NCI-H1436 treated with DMSO at 0.1 percent for 48 hours (cell line): Measurements from ENCODE around the gene RAD9A.

Experiments used
- DNase-seq: peaks from one replicate; lab custom pipeline; 2025; lab: John Stamatoyannopoulos, UW

RAD9A gene

DNA sequence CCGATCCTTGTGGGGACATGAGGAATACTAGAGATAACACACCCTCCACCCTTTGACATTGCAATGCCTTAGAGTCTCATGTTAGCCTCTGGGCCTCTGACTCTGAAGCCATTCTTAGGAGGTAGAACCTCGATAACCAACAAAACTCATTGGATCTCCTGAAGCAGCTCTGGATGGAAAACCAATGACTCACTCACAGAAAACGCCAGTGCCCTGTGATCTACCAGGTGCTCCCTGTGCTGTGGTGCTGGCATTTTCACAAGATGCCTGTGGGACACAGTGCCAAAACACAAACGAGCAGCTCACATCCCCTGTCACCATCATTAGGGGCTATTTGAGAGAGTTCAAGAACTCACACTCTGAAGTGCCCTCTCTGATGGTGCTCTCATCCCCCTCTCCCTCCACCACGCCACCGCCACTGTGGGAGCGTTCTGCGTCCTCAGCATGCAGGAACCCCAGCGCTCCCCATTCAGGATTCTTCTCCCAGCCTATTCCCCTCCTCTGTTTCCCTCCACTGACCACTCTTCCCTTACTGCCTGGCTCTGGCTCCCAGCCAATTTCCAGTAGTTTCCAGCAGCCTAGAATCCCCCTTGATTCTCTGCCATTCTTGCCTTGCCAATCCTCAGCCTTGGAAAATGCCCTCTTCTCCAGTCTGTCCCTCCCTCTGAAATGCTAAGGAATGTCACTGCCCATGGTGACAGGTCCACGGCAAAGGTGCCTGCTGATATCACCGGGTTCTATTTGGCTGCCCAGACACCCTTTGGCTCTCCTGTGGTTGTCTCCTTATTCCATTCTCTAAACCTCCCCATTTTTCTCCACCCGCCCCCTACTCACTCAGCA is 33.7 kb upstream of the RAD9A start:
- DNase-seq = no peak

DNA sequence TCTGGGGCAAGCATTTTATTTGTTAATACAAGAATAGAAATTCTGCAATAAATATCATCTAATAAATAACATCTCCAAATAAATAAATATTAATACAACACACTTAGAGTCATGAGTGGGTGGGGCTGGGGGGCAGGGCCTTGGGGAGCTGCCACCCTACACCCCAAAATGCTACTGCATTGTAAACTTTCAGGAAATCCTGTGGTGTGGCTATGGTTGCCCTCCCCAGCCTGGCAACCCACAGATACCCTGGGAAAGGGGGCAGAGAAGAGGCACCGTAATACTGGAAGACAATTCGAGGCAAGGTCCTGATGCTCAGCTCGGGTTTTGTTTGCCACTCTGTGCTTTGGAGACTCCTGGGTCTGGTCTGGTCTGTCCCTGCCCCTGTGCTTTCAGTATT is 27.6 kb upstream of the RAD9A start:
- no peak for DNase-seq

DNA sequence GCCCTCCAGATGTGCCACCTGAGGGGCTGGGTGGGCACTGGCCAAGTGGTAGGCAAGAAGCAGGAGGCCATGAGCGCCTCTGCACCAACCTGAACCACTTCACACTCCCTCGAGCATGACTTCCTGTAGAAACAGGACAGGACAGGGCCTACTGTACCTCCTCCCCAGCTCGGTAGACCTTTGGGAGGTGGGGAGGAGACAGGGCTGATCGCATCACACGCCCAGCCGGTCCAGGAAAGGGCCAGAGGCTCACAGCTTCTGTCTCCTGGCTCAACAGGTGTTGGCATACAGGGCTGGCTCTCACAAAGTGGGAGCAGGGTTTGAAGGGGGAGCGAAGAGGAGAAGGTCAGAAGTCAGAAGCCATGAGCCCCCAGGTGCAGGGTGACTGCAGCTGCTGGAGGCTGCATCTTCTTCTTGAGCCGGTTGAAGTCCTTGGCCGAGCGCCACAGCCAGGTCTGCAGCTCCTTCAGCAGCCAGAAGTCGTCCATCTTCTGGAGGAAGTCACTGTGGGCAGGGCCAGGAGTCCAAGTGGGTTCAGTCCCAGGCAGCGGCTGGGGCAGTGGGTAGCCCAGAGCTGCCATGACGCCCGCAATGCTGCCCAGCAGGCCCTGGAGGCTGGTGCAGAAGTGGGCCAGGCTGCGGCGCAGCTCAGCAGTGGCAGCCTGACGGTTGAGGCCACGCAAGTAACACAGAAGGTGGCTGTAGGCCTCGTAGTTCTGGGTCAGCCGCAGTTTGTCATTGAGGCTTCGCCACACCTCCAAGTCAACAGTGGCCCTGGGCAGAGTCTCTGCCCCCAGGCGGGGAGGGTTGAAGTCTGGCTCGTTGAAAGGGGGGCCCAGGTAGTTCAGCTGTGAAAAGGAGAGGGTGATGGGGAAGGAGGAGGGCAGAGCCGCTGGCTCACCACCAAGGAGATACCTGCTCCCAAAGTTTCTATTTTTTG is 26.7 kb upstream of the RAD9A start:
- DNase-seq = no peak

DNA sequence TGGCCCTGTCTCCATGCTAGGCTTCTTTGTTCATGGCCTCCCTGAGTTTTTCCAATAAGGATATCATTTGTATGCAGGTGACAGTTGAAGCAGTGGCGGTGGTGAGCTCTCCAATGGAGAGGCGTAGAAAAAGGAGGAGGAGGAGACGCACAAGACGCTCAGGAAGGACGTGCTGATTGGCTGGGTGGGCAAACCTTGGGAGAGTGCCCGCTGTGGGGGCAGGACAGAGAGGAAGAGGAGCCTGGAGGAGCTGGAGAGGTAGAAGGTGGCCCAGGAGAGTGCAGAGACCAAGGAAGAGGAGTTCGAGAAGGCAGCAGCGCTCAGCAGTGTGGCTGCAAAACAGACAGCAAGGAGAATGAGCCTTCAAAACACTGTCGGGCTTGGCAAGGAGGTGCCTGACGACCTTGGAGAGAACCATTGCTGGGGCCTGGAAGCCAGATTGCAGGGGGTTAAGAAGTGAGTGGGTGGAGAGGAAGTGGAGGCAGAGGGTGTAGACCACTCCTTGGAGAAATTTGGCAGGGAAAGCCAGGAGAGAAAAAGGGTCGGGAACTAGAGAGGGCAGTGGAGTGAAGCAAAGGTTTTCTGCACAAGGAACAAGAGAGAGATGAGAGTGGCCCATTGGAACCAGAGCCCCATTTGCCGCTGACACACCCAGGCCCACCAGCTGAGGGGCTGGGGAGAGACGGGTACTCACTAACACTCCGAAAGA is 25.9 kb upstream of the RAD9A start:
- no peak for DNase-seq

DNA sequence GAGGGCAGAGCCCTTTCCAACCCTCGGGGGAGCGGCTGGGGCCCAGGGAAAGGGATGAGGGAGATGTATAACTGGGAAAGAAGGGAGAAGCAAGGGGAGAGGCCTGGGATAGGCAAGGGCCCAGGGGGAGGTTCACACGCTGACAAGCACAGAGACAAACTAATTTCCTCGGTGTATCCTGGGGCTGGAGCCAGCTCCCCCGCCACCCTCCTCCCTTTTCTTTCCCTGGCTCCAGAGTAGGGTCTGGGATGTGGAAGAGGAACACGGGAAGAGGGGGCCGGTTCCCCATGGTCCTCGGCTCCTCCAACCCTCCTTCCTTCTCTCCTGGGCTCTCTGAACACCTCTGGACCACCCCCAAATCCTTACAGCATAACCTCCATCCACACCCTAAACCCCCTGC is 25.2 kb upstream of the RAD9A start:
- no peak for DNase-seq

DNA sequence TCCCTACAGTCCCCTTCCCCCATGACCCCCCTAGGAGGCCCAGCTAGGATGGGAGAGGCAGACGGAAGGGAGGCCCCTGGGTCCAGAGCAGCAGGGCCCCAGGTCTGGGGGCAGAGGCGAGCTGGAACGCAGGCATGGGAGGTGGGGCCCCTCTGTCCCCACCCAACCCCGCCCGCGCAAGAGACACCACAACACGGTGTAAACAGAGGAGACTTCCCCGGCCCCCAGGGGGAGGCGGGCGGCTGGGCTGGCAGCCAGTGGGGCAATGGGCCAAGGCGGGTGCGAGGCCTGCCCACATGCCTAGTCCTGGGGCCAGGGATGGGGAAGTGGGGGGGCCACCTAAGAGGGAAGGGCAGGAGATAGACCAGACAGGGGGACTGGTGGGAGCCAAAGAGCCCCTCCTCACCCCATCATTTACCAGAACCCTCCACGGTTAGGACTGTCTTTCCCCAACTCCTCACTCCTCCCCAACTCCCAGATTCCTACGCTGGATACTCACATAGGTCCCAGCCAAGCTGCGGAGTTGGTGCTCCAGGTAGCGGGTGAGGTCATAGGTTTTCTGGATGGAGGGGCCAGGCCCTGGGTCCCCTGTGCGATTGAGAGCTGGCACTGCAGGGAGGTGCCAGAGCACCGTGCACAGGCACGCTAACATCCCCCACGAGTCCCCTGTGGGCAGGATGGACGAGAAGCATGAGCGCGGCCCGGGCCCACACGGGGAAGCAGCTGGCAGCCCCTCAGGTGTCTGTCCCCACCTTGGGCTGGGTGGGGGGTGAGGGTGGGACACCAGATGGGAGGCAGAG is 24.6 kb upstream of the RAD9A start:
- no peak for DNase-seq

DNA sequence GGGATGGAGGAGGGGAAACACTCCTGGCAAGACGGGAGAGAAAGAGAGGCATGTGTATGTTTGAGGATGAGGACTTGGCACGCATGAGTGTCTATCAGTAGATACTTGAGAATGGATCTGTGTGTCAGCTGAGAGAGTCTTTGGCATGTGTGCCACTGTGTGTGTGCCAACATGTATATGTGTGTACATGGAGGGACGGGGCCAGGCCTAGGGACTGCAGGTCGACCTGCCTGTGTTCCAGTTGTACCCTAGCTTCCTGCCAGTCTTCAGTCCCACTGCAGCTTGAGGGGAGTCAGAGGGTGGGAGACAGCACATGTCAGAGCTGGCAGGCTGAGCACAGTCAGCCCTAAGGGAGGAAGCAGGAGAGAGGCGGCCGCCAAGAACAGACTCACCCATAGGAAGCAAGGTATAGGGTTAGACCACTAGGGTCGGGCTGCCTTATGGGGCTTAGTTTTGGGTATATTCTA is 24.0 kb upstream of the RAD9A start:
- DNase-seq = no peak

DNA sequence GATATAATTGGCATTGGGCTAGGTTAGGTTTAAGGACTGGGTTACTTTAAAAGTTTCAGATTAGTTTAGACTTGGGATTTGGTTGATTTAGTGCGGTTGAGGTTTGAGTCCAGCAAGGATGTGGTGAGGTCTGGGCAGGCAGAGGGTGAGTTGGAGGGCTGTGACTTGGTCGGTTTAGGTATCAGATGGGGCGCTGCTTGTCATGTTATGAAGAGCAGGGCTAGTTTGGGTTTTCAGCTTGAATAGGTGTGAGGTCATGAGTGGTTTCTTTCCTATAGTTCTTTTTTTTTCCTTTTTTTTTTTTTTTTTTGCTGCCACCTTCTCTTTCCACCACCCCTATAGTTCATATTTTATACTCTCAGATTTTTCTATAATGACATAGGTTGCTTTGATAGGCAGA is 23.2 kb upstream of the RAD9A start:
- DNase-seq = no peak

DNA sequence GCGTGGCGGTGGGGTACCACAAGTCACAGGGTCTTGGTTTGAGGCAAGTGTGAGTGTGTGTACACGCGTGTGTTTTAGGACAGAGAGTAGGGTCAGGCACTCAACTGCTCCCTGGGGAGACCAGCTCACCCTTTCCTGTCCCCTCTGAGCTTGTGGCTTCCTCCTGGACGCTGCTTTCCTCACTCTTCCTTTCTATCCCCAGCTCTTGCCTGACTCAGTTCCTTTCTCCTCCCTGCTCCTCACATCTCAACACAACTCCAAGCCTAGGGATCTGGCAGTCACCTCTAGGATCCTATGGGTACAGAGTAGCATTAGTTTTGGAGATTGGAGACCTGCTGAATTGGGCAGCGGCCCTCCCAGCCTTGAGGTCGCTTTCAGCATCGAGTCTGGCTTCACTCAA is 22.5 kb upstream of the RAD9A start:
- no peak for DNase-seq

DNA sequence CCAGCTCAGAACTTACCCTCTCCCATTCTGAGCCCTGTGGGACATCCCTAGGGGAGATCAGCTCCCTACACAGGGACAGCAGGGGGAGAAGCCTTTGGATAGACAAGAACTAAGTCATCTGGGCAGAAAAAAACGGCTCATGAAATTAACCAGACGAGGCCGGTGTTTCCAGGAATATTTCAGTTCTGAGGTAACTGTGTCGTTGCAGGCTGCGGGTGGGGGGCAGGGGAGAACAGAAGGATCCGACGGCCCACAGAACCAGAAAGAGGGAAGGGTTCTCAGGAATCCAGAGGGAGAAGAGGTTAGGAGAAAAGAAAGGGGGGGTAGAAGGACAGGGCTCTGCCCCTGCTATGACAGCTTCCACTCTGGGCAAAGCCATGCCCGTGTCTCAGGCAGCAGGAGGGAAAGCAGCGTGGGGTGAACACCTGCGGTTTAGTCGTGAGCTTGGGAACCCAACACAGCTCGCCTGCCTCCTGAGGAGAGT is 21.9 kb upstream of the RAD9A start:
- DNase-seq = no peak

DNA sequence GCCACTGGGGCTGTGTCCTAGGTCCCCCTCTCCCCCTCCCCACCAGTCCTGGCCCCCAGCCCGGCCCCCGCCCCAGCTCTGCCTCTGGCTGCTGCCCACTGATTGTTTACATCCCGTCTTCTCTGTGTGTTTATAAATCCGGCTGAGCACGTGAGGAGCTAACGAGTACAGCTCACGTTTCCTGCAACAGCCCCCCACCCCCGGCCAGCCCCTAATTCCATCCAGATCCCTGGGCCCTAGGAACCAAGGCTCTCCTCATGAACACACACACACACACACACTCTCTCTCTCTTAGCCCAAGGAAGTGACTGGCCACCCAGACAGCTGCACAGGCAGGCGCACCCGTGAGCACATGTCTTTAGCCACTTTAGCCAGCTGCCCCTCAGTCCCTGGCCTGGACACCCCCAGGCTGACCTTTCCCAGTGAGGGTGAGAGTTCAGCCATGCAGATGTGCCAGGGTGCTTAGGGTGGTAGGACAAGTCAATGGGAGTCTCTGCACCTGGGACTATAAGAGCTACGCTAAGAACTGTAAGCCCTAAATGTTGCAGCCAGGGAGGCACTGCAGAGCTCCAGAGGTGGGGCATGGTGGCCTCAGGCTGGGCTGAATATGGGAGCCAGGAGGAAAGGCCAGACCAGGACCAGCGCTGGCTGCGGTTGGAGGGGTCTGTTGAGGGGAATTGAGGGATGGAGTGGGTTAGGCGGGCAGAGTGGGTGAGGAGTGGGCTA is 21.3 kb upstream of the RAD9A start:
- DNase-seq = no peak

DNA sequence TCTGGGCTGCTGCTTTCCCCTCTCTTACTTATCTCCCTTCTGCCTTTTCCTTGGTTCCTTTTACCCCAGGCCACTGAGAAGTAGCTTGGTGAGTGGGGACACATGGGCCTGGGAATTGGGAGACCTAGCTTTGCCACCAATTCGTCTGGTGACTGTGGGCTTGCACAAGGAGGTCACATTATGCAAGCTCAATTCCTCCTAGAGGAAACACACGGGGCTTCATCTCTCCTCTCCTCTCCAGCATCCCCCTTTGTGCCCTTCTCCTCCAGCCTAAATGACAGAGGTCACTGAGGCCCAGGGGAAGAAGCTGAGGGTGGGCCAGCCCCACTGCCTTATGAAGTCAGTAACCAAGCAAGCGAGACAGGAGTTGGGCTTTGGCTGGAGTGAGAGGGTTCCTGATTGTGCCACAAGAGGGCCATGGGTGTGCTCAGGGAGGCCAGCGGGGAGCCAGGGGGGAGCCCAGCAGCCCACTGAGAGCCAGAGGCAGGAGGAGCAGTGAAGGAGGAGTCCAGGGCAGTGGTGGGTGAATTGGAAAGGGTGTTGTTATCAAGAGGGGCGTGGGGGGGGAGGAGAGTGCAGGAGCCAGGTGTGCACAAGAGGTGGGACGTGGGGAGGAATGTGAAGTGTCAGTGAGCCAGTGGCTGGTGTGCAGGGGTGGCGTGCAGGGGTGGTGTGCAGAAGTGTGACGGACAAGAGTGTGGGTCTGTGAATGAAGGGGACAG is 20.4 kb upstream of the RAD9A start:
- DNase-seq = no peak

DNA sequence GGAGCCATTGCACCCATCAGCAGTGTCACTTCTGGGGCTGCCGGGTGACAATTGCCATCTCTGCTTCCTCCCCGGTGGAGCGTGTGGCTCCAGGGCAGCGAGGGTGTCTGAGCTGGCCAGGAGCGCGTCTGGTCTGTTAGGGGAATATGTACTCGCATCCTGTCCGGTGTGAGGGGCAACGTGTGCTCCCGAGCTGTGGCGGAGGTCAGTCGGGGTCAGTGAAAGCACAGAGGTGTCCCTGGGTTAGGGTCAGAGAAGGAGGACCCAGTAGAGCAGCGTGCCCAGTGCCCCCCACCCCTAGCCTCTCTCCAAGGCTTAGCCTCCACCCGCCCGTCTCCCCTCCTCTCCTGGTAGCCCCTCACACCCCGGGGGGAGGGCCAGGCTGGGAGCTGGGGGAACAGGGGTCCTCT is 19.9 kb upstream of the RAD9A start:
- no peak for DNase-seq

DNA sequence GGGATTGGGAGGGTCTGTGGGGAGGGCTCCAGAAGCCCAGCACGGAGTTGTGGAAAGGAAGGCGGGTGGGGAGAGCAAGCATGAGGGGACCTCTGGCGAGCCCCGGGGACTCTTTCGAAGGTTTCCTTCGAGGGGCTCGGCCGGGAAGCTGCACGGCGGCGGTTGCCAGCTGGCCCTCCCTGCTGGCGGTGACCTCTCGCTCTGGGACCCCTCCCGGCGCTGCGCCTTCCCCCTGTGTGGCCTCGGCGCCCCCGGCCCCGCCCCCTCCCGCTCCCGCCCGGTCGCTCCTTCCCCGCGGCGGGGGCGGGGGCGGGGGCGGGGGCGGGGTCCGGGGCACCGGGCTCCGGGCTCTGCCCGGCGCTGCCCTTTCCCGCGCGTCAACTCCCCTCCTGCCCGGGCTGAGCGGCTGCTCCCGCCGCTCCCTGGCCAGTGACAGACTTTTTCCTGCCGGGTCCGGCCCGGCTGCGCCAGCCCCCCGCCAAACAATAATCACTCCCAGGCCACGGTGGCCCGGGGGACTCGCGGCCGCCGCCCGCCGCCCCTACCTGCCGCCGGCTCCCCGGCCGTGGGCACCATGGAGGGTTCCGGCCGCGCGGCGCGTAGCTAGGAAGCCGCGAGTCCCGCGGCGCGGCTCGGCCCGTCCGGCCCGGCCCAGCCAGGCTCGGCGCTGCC is 19.3 kb upstream of the RAD9A start:
- DNase-seq = no peak

DNA sequence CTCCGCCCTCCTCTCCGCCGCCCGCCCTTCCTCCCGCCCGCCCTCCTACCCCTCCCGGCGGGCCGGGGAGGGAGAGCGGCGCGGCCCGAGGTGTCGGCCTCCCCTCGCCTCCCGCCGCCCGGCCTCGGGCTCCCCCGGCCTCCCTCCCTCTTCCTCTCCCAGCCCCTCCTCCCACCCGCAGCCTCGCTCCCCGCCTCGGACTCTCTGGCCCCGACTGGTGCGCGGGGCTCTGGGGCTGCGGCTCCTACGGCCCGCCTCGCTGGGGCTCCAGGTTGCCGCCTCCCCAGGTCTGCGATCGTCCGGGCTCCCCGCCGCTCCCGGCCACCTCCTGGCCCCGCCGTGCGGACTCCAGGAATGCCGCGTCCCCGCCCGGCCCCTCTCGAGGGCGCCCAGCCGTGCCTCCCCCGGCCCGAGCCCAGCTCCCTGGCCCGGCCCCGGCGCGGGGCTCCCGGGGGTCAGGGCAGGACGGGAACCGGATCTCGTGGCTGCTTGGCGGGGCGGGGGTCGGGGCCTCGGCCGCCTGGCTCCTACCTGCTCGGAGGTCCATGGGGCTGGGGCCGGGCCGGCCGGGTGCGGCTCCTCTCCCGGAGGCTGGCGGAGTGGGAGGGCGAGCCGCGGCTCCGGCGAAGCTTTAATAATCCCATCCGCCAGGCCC is 18.7 kb upstream of the RAD9A start, which contains the start of gene CLCF1:
Gene CLCF1, minus strand, starts transcription at position 606 of the 655 bp plus-strand sequence. Its CDS starts 59 bp downstream, at position 547.
- no peak for DNase-seq

DNA sequence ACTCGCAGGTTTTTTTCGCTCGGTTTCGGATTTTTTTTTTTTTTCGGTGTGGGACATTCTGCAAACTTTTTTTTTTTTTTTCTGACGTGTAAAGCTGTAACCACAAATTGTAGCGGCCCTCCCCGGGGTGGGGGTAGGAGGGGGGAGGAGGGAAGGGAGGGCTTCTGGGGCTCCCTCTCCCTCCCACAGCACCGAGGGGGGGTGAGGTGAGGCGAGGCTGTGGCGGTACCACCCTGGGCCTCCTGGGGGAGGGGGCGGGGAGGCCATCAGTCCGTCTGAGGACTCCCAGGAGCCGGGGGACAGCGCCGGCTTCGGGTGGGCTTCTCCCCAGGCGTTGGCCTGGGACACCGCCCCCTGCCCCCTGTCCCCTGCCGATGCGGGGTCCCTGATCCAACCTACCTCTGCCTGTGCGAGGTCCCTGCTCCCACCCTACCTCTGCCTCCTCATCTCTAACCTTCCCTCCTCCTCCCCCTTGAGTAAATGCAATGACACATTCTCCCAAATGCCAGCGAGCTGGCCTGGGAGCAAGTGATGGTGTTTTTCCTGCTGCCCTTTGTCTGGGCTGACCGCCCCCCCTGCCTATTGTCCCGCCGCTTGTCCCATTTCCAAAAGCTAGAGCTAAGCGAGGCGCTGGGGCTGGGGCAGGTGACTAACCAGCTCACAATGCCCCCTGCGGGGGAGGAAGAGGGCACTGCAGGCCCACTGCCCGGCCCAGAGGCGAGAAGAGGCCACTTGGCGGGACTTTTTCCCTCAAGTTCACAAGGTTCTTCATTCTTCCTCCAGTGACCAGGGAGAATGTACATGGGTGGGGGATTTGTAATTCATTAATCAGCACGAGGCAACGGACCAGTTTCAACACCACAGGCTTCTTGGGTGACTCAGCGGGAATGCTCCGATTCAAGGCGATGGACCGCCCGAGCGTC is 17.9 kb upstream of the RAD9A start:
- DNase-seq = no peak

DNA sequence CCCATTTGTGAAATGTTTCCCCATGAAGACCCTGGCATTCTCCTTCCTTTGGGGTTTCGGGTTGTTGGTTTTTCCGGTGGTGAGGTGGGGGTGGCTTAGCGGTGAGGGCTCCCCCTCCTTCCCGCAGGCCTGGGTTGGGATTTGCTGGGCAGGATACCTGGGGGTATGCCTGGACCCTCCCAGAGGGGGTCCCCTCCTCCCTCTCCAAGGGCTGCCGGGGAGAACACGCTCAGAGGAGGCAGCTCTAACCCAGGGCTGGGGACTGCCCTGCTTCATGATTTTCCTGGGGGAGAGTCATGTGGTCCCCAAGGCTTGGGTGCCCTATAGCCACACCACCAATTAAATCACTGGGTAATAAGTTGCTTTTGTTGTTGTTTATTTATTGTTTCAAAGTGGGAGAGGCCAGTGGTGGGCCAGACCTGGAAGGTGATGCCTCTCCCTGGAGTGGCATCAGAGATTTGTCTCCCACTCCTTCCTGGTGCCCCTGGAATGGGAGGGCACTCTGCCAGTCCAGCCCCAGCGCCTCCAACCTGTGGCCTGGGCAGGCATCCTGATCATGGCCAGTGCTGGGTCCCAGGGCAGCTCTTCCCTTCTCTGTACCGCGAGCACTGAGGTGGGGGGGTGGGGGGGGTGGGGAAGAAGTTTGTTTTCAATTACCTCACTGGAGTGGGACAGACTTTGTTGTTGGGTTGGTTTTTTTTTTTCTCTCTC is 17.1 kb upstream of the RAD9A start:
- no peak for DNase-seq
